ENCODE measurements around the gene TNFSF11.
"Not testable (repeated sequence)": the region's sequence is repeated elsewhere in the genome, so short reads cannot be mapped to it uniquely, and the experiment has no call there.

TNFSF11 gene

GRCh38 chr13:42574011-42574410 is at the start of gene TNFSF11:
Gene TNFSF11, plus strand, starts transcription at chr13:42574152. Its CDS starts 152 bp downstream, at chr13:42574304.
- DNase-seq = peak; percentile 60

- no peak for DNase-seq
These were observed 49.4 kb upstream of the TNFSF11 start for GRCh38 chr13:42524487-42525034.

GRCh38 chr13:42525035-42525504 is 48.9 kb upstream of the TNFSF11 start:
- no peak for DNase-seq

GRCh38 chr13:42526276-42526675 is 47.7 kb upstream of the TNFSF11 start:
- peak; percentile 64 for DNase-seq

GRCh38 chr13:42526804-42527203 is 47.1 kb upstream of the TNFSF11 start:
- DNase-seq = no peak

GRCh38 chr13:42532561-42533335 is 41.2 kb upstream of the TNFSF11 start:
- no peak for DNase-seq

GRCh38 chr13:42533336-42533591 is 40.7 kb upstream of the TNFSF11 start:
- no peak for DNase-seq

- DNase-seq = no peak
These were observed 39.2 kb upstream of the TNFSF11 start for GRCh38 chr13:42534785-42535184.

- no peak for DNase-seq
These were observed 35.0 kb upstream of the TNFSF11 start for GRCh38 chr13:42538996-42539395.

GRCh38 chr13:42539670-42540069 is 34.3 kb upstream of the TNFSF11 start:
- DNase-seq = no peak

- DNase-seq = no peak
These were observed 30.6 kb upstream of the TNFSF11 start for GRCh38 chr13:42543215-42543797.

- no peak for DNase-seq
These were observed 29.6 kb upstream of the TNFSF11 start for GRCh38 chr13:42544246-42544926.

GRCh38 chr13:42545842-42546241 is 28.1 kb upstream of the TNFSF11 start:
- DNase-seq = no peak

- no peak for DNase-seq
These were observed 26.3 kb upstream of the TNFSF11 start for GRCh38 chr13:42547612-42548011.

GRCh38 chr13:42548731-42549551 is 25.0 kb upstream of the TNFSF11 start:
- DNase-seq = no peak

GRCh38 chr13:42549552-42549936 is 24.4 kb upstream of the TNFSF11 start:
- DNase-seq = no peak

- DNase-seq = no peak
These were observed 22.3 kb upstream of the TNFSF11 start for GRCh38 chr13:42551611-42552010.

- DNase-seq = no peak
These were observed 20.6 kb upstream of the TNFSF11 start for GRCh38 chr13:42553098-42554046.

- no peak for DNase-seq
These were observed 14.9 kb upstream of the TNFSF11 start for GRCh38 chr13:42559057-42559456.

- not testable (repeated sequence) for DNase-seq
These were observed 14.3 kb upstream of the TNFSF11 start for GRCh38 chr13:42559573-42560218.

GRCh38 chr13:42560320-42560719 is 13.6 kb upstream of the TNFSF11 start:
- not testable (repeated sequence) for DNase-seq
